Measurements from ENCODE around the gene LTK. TPM values are rescaled to one million over a fixed set of nuclear protein-coding genes. Genes with fewer than 3 reads are reported as not detected.
A peak's percentile ranks its signal among the peaks of the same experiment; 100 is the strongest.

Gene LTK
- total RNA-seq, 1 donor from 2014 or later, result not detected

- peak overlapping the region; percentile 99 for H3K4me3 Mint-ChIP-seq
- peaks cover 5% of the 10 kb centered on the region for H3K4me1 Mint-ChIP-seq
- TF ChIP-seq EZH2phosphoT487 (IDR thresholded peaks at IDR 0.05) (no peak), EZH2 (IDR thresholded peaks at IDR 0.05) (no peak), CTCF (IDR thresholded peaks at IDR 0.05) (no peak)
- peak overlapping the region; percentile 83 for H3K27ac Mint-ChIP-seq
- Histone ChIP-seq H3K9ac (no peak overlapping the region), H3K36me3 (no peaks in the 10 kb centered on the region), H3K9me3 (ENCODE audit: low read depth) (no peaks in the 10 kb centered on the region), H3K27ac (no peak overlapping the region), H3K4me3 (peak overlapping the region; percentile 96), H4K20me1 (ENCODE audit: low read depth) (no peaks in the 10 kb centered on the region), H3K4me2 (peak overlapping the region; percentile 94), H3K27me3 (no peaks in the 10 kb centered on the region), H3K79me2 (ENCODE audit: low read depth) (peaks cover 18% of the 10 kb centered on the region), H3F3A (ENCODE audit: low read depth) (peaks cover 8% of the 10 kb centered on the region), H3K4me1 (peaks cover 3% of the 10 kb centered on the region), H2AFZ (replicated peaks) (no peak overlapping the region)
- no peaks in the 10 kb centered on the region for H3K9me3 Mint-ChIP-seq
- DNase-seq (ENCODE audit: low spot score), result no peak
- H3K27me3 Mint-ChIP-seq (ENCODE audit: insufficient read depth, low read depth), result peaks cover 9% of the 10 kb centered on the region
- H3K36me3 Mint-ChIP-seq, result no peaks in the 10 kb centered on the region
Measured at GRCh38 chr15:41544650-41545015, 31.0 kb upstream of the LTK start.

- peak overlapping the region; percentile 94 for H3K4me2 ChIP-seq
- no peaks in the 10 kb centered on the region for H3K27me3 ChIP-seq
- H3K36me3 ChIP-seq, result no peaks in the 10 kb centered on the region
- H3K27ac Mint-ChIP-seq, result peak overlapping the region; percentile 96
- no peaks in the 10 kb centered on the region for H3K36me3 Mint-ChIP-seq
- no peak for TF ChIP-seq EZH2 (IDR thresholded peaks at IDR 0.05)
- no peak for TF ChIP-seq EZH2phosphoT487 (IDR thresholded peaks at IDR 0.05)
- no peak for TF ChIP-seq CTCF (IDR thresholded peaks at IDR 0.05)
- H3K27me3 Mint-ChIP-seq (ENCODE audit: insufficient read depth, low read depth), result peaks cover 9% of the 10 kb centered on the region
- peak overlapping the region; percentile 77 for H3K9ac ChIP-seq
- peak overlapping the region; percentile 99 for H3K4me3 Mint-ChIP-seq
- H3K4me1 Mint-ChIP-seq, result peaks cover 5% of the 10 kb centered on the region
- no peaks in the 10 kb centered on the region for H3K9me3 ChIP-seq (ENCODE audit: low read depth)
- H2AFZ ChIP-seq (replicated peaks), result peak overlapping the region; percentile 96
- DNase-seq (ENCODE audit: low spot score), result no peak
- peaks cover 18% of the 10 kb centered on the region for H3K79me2 ChIP-seq (ENCODE audit: low read depth)
- peak overlapping the region; percentile 96 for H3K4me3 ChIP-seq
- peaks cover 8% of the 10 kb centered on the region for H3F3A ChIP-seq (ENCODE audit: low read depth)
- no peaks in the 10 kb centered on the region for H3K9me3 Mint-ChIP-seq
- no peak overlapping the region for H3K27ac ChIP-seq
- peaks cover 3% of the 10 kb centered on the region for H3K4me1 ChIP-seq
- H4K20me1 ChIP-seq (ENCODE audit: low read depth), result no peaks in the 10 kb centered on the region
Measured at GRCh38 chr15:41543521-41543870, 29.9 kb upstream of the LTK start.

DNA sequence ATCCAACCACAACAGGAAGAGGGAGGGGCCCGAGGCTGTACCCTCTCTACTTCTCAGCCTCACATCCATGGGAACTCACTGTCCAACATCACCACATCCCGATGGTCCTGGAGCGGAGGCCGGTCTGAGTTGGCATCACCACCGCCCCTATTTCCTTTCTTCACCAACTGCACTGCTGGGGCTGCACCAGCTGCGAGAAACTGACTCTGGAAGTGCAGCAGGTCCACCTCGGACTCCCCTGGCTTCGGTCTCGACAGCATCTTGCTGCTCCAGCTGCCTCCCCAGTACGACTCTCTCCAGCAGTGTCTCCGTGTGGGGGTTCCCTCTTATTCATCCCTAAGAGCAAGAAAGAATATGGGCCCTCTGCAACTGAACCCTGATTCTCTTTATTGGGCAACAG is 23.2 kb upstream of the LTK start:
- no peak for DNase-seq (ENCODE audit: low spot score)
- no peak overlapping the region for H2AFZ ChIP-seq (replicated peaks)
- H3K79me2 ChIP-seq (ENCODE audit: low read depth), result peaks cover 3% of the 10 kb centered on the region
- no peak overlapping the region for H3K9ac ChIP-seq
- no peak overlapping the region for H3K27ac Mint-ChIP-seq
- H3K4me3 ChIP-seq, result no peak overlapping the region
- H3K4me3 Mint-ChIP-seq, result no peak overlapping the region
- H3K9me3 Mint-ChIP-seq, result no peaks in the 10 kb centered on the region
- no peak overlapping the region for H3K27ac ChIP-seq
- H4K20me1 ChIP-seq (ENCODE audit: low read depth), result no peaks in the 10 kb centered on the region
- H3K36me3 Mint-ChIP-seq, result peaks cover 11% of the 10 kb centered on the region
- H3K36me3 ChIP-seq, result no peaks in the 10 kb centered on the region
- no peaks in the 10 kb centered on the region for H3F3A ChIP-seq (ENCODE audit: low read depth)
- no peaks in the 10 kb centered on the region for H3K27me3 Mint-ChIP-seq (ENCODE audit: insufficient read depth, low read depth)
- no peaks in the 10 kb centered on the region for H3K4me1 ChIP-seq
- no peak for TF ChIP-seq CTCF (IDR thresholded peaks at IDR 0.05)
- no peak for TF ChIP-seq EZH2 (IDR thresholded peaks at IDR 0.05)
- no peak for TF ChIP-seq EZH2phosphoT487 (IDR thresholded peaks at IDR 0.05)
- no peaks in the 10 kb centered on the region for H3K4me1 Mint-ChIP-seq
- H3K27me3 ChIP-seq, result no peaks in the 10 kb centered on the region
- no peaks in the 10 kb centered on the region for H3K9me3 ChIP-seq (ENCODE audit: low read depth)
- H3K4me2 ChIP-seq, result no peak overlapping the region
